CD8-positive, alpha-beta memory T cell (primary cell): ENCODE results near the gene TMEM174. TPM values are rescaled to one million over a fixed set of nuclear protein-coding genes. Genes with fewer than 3 reads are reported as not detected.
A peak's percentile ranks its signal among the peaks of the same experiment; 100 is the strongest.

Experiments used
- CTCF ChIA-PET: fragments of 350-600 bp; sonication (Branson Sonifier 250); formaldehyde crosslinking; loops from one replicate; lab custom pipeline; 2021; ENCODE audit warnings: antibody characterized with exemption; lab: Charles Lee
- POLR2A ChIA-PET: fragments of 350-600 bp; sonication (Branson Sonifier 250); formaldehyde crosslinking; loops from one replicate; lab custom pipeline; 2021; ENCODE audit warnings: antibody characterized with exemption; lab: Charles Lee
- DNase-seq, 5 donors: peaks; one replicate each; pipeline versions ENCODE4 v3.0.0 to v3.0.0-alpha.2; 2020 to 2022; ENCODE audit warnings: mixed read lengths in 1 of 5
- H3K27ac ChIP-seq: one replicate; pipeline ENCODE4 v1.7.0; 2013; ENCODE audit warnings: low read depth, mild to moderate bottlenecking, low read length, moderate library complexity
- H3K27me3 ChIP-seq: 2 replicates; pipeline ENCODE4 v1.7.0; 2013; ENCODE audit warnings: low read length, mild to moderate bottlenecking; ENCODE audit not compliant: insufficient read depth, poor library complexity, severe bottlenecking
- H3K36me3 ChIP-seq: 2 replicates; pipeline ENCODE4 v1.7.0; 2013; ENCODE audit warnings: mild to moderate bottlenecking, low read length, moderate library complexity; ENCODE audit not compliant: insufficient read depth
- H3K4me1 ChIP-seq: 2 replicates; pipeline ENCODE4 v1.7.0; 2013; ENCODE audit warnings: mild to moderate bottlenecking, low read length, moderate library complexity; ENCODE audit not compliant: insufficient read depth
- H3K4me3 ChIP-seq: 2 replicates; pipeline ENCODE4 v1.7.0; 2013; ENCODE audit warnings: mild to moderate bottlenecking, low read length
- H3K9me3 ChIP-seq: 2 replicates; pipeline ENCODE4 v1.7.0; 2013; ENCODE audit warnings: mild to moderate bottlenecking, low read length
- H3K27ac Mint-ChIP-seq, 8 donors: one replicate each; pipeline ENCODE4 v1.8.0; 2020 to 2021; ENCODE audit warnings: mixed read lengths in 8 of 8, mild to moderate bottlenecking in 6 of 8, inconsistent platforms in 3 of 8, moderate library complexity in 3 of 8
- H3K27me3 Mint-ChIP-seq, 2 donors: one replicate each; pipeline ENCODE4 v1.8.0; 2020 to 2021; ENCODE audit warnings: mixed read lengths in 2 of 2, mild to moderate bottlenecking in 1 of 2, moderate library complexity in 1 of 2
- H3K36me3 Mint-ChIP-seq, 3 donors: one replicate each; pipeline ENCODE4 v1.8.0; 2020 to 2021; ENCODE audit warnings: mixed read lengths in 3 of 3, inconsistent platforms in 1 of 3, mild to moderate bottlenecking in 1 of 3
- H3K4me1 Mint-ChIP-seq, 3 donors: one replicate each; pipeline ENCODE4 v1.8.0; 2020 to 2021; ENCODE audit warnings: mixed read lengths in 3 of 3, inconsistent platforms in 1 of 3, mild to moderate bottlenecking in 1 of 3
- H3K4me3 Mint-ChIP-seq, 7 donors: one replicate each; pipeline ENCODE4 v1.8.0; 2020 to 2021; ENCODE audit warnings: mixed read lengths in 7 of 7, mild to moderate bottlenecking in 6 of 7, moderate library complexity in 4 of 7, inconsistent platforms in 2 of 7
- H3K9me3 Mint-ChIP-seq, 5 donors: one replicate each; pipeline ENCODE4 v1.8.0; 2020 to 2022; ENCODE audit warnings: mixed read lengths in 5 of 5, mild to moderate bottlenecking in 3 of 5, moderate library complexity in 2 of 5, inconsistent platforms in 1 of 5
- polyA plus RNA-seq: library from polyadenylated mRNA; unstranded; fragments of 300-500 nt; fragmentation: Illumina TruSeq; gene quantifications from one replicate; pipeline ENCODE4 v1.2.3, GENCODE V29; 2021
- total RNA-seq, 2 experiments: library from RNA; stranded (reverse); gene quantifications; one replicate each; pipeline ENCODE4 v1.2.3, GENCODE V29; 2021

Gene TMEM174
- total and polyA plus RNA-seq, 3 experiments from 2014 or later = not detected

DNA sequence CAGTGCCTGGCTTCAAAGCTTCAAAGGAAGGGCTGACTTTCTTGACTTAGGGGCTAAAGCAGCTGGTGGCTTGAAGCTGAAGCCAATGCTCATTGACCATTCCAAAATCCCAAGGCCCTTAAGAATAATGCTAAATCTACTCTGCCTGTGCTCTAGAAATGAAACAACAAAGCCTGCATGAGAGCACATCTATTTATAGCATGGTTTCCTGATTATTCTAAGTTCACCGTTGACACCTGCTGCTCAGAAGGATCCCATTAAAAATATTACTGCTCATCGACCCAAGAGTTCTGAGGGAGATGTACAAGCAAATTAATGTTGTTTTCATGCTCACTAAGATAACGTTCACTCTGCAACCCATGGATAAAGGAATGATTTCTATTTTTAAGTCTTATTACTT lies 6.7 kb downstream of the TMEM174 start:
- peaks cover 0 to 4% (median 0%) of the 10 kb centered on the region in 3 donors for H3K36me3 Mint-ChIP-seq
- ChIA-PET CTCF (no interaction called here), POLR2A (no interaction called here)
- DNase-seq = no peak
- no peaks in the 10 kb centered on the region for H3K36me3 ChIP-seq
- H3K4me3 ChIP-seq = no peak overlapping the region
- no peak overlapping the region for H3K4me3 Mint-ChIP-seq
- H3K27ac Mint-ChIP-seq = no peak overlapping the region
- H3K9me3 ChIP-seq = no peaks in the 10 kb centered on the region
- H3K27me3 Mint-ChIP-seq = peaks cover 29 to 79% of the 10 kb centered on the region in 2 donors
- H3K4me1 ChIP-seq = no peaks in the 10 kb centered on the region
- H3K4me1 Mint-ChIP-seq = no peaks in the 10 kb centered on the region
- H3K9me3 Mint-ChIP-seq = peaks cover 0 to 4% (median 3%) of the 10 kb centered on the region in 5 donors
- H3K27me3 ChIP-seq = peaks cover 5% of the 10 kb centered on the region
- no peak overlapping the region for H3K27ac ChIP-seq

DNA sequence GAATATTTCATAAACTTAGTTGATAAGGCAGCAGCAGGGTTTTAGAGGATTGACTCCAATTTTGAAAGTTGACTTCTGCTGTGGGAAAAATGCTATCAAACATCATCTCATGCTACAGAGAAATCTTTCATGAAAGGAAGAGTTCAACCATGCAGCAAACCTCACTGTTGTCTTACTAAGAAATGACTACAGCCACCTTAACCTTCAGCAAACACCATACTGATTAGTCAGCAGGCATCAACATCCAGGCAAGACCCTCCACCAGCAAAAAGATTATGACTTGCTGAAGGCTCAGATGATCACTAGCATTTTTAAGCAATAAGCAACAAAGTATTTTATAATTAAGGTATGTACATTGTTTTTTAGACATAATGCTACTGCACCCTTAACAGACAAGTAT lies 7.6 kb downstream of the TMEM174 start:
- peaks cover 0 to 10% (median 0%) of the 10 kb centered on the region in 3 donors for H3K36me3 Mint-ChIP-seq
- Histone ChIP-seq H3K4me1 (no peaks in the 10 kb centered on the region), H3K27ac (no peak overlapping the region), H3K9me3 (no peaks in the 10 kb centered on the region), H3K4me3 (no peak overlapping the region), H3K27me3 (peaks cover 5% of the 10 kb centered on the region), H3K36me3 (no peaks in the 10 kb centered on the region)
- H3K27ac Mint-ChIP-seq = no peak overlapping the region
- ChIA-PET CTCF (no interaction called here), POLR2A (no interaction called here)
- no peak for DNase-seq
- H3K27me3 Mint-ChIP-seq = peaks cover 29 to 77% of the 10 kb centered on the region in 2 donors
- no peak overlapping the region for H3K4me3 Mint-ChIP-seq
- peaks cover 0 to 10% (median 4%) of the 10 kb centered on the region in 5 donors for H3K9me3 Mint-ChIP-seq
- H3K4me1 Mint-ChIP-seq = no peaks in the 10 kb centered on the region

DNA sequence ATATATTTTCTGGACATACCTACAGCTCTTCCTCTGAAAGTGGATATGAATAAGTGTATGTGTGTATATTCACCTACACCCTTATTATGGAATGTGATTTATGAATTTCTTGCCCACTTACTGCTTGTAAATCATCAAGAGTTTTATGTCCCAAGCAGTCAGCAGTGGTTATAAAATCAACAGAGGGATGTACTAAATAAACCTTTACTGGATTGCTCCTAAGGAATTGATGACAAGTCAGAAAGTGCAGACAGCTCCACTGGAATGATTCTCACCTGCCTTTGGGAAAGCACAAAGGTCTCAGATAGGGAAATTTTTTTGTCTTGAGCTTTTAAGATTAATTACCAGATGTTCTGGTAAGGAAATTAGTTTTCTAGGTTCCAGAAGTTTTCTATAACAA lies 9.3 kb downstream of the TMEM174 start:
- Histone ChIP-seq H3K36me3 (no peaks in the 10 kb centered on the region), H3K4me1 (no peaks in the 10 kb centered on the region), H3K9me3 (no peaks in the 10 kb centered on the region), H3K27ac (no peak overlapping the region), H3K4me3 (no peak overlapping the region), H3K27me3 (peaks cover 5% of the 10 kb centered on the region)
- Mint-ChIP-seq H3K27ac (no peak overlapping the region), H3K36me3 (peaks cover 0 to 10% (median 0%) of the 10 kb centered on the region in 3 donors), H3K4me1 (no peaks in the 10 kb centered on the region), H3K27me3 (peaks cover 23 to 71% of the 10 kb centered on the region in 2 donors), H3K4me3 (no peak overlapping the region), H3K9me3 (peaks cover 0 to 10% (median 4%) of the 10 kb centered on the region in 5 donors)
- ChIA-PET POLR2A (no interaction called here), CTCF (no interaction called here)
- no peak for DNase-seq

DNA sequence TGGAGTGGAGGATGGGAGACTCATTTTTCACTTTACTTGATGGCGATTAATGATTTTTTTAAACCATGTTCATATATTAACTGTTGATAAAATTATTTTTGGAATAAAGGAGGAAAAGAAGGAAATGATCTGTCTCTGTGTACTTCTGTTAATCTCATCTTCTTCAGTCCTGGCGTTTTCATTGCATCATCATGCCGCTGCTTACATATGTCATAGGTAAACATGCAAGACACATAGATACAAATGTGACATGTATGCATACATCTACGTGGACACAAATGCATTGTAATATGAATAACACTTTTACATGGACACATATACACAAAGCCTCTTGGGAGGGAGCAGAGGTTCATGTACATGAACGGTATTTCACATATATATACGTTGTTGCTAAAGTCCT lies 10.0 kb downstream of the TMEM174 start:
- Mint-ChIP-seq H3K27me3 (peaks cover 24 to 66% of the 10 kb centered on the region in 2 donors), H3K36me3 (peaks cover 0 to 10% (median 0%) of the 10 kb centered on the region in 3 donors), H3K9me3 (peaks cover 0 to 10% (median 4%) of the 10 kb centered on the region in 5 donors), H3K4me3 (no peak overlapping the region), H3K27ac (no peak overlapping the region), H3K4me1 (no peaks in the 10 kb centered on the region)
- no peak overlapping the region for H3K27ac ChIP-seq
- CTCF ChIA-PET = no interaction called here
- POLR2A ChIA-PET = no interaction called here
- H3K4me3 ChIP-seq = no peak overlapping the region
- H3K27me3 ChIP-seq = peaks cover 4% of the 10 kb centered on the region
- no peaks in the 10 kb centered on the region for H3K36me3 ChIP-seq
- H3K4me1 ChIP-seq = no peaks in the 10 kb centered on the region
- DNase-seq = no peak
- H3K9me3 ChIP-seq = no peaks in the 10 kb centered on the region

DNA sequence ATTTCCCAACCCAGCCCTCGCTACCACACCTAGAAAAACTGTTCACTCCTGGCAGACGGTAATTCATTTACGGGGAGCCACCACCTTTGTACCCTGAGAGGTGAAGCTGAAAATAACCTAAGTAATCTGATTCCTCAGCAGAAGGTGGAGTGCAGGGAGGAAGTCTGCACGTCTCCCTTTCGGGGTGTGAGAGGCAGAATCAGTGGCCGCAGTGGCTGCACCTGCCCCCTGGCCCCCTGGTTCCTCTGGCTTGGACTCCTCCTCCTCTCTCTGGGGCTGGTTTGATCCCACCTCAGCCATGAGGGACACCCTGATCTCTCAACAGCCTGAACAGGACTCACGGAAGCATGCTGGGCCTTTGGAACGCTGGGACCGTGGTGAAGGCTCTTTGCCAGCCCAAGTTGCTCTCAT lies 10.5 kb downstream of the TMEM174 start:
- no peak overlapping the region for H3K27ac Mint-ChIP-seq
- H3K4me1 Mint-ChIP-seq = no peaks in the 10 kb centered on the region
- ChIA-PET CTCF (no interaction called here), POLR2A (no interaction called here)
- peaks cover 0 to 10% (median 4%) of the 10 kb centered on the region in 5 donors for H3K9me3 Mint-ChIP-seq
- no peak overlapping the region for H3K4me3 Mint-ChIP-seq
- Histone ChIP-seq H3K4me3 (no peak overlapping the region), H3K36me3 (no peaks in the 10 kb centered on the region), H3K27me3 (no peaks in the 10 kb centered on the region), H3K9me3 (no peaks in the 10 kb centered on the region), H3K27ac (no peak overlapping the region), H3K4me1 (no peaks in the 10 kb centered on the region)
- peaks cover 0 to 10% (median 0%) of the 10 kb centered on the region in 3 donors for H3K36me3 Mint-ChIP-seq
- peaks cover 22 to 61% of the 10 kb centered on the region in 2 donors for H3K27me3 Mint-ChIP-seq
- DNase-seq = no peak

DNA sequence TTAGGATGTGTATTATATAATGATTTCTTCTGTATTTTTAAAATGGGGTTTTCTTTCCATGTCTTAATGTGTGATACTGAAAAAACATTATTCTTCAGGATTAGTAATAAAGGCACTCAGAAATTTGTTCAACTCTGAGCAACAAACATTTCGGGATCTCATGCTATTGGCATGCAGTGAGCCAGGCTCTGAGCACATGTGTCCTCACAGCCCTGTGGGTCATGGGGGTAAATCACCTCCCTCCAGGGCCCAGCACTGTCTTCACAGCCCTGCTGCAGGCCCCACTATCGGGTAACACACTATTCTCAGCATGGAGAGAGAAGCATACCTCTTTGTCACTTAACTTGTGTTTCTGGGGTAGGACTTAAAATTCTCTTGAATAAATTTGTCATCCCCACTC lies 14.0 kb downstream of the TMEM174 start:
- peaks cover 12 to 68% of the 10 kb centered on the region in 2 donors for H3K27me3 Mint-ChIP-seq

DNA sequence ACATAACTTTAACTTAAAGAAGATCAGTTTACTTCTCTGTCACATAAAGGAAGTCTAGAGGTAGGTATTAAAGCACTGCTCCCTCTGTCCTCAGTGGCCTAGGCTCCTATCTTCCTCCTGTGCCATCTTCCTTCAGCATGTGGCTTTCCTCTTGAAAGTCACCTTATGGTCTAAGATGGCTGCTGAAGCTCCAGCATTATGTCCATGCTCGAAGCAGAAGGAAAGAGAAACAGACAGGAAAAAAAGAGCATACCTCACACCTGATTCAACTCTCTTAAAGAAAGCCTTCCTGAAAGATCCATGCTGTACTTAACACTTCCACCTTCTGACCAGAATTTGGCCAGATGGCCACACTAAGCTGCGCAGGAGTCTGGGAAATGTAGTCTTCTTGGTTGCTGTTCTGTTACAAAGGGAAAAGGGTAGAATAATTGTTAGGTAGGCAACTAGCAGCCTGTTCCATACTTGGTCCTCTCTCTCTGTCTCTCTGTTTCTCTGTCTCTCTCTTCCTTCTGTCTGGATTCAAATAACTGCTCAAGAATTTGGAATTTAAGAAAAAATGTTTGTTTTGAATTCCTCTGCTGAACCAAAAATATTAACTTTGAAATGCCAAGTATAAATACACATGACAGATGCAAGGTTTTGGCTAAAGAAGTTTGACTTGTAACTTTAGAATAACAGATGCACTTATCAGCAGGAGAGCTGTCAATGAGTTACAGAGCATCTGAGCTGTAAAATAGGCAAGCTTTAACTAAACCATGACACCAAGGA lies 16.0 kb downstream of the TMEM174 start:
- Histone ChIP-seq H3K36me3 (no peaks in the 10 kb centered on the region), H3K27ac (no peak overlapping the region), H3K4me3 (no peak overlapping the region), H3K4me1 (no peaks in the 10 kb centered on the region), H3K27me3 (no peaks in the 10 kb centered on the region), H3K9me3 (no peaks in the 10 kb centered on the region)
- Mint-ChIP-seq H3K4me1 (no peaks in the 10 kb centered on the region), H3K27me3 (peaks cover 16 to 71% of the 10 kb centered on the region in 2 donors), H3K9me3 (peaks cover 0 to 10% (median 4%) of the 10 kb centered on the region in 5 donors), H3K27ac (no peak overlapping the region), H3K36me3 (peaks cover 0 to 10% (median 0%) of the 10 kb centered on the region in 3 donors), H3K4me3 (peak overlapping the region in 1 of 7 donors; percentile 0)
- ChIA-PET CTCF (interaction anchor here (1.0 kb wide), 1 partner anchor 12 kb away, joined by 4 read pairs; no protein-coding TSS in a partner anchor), POLR2A (no interaction called here)
- DNase-seq = no peak

More for the DNA sequence above, 14.0 kb downstream of the TMEM174 start:
- Histone ChIP-seq H3K9me3 (no peaks in the 10 kb centered on the region), H3K27ac (no peak overlapping the region), H3K4me1 (no peaks in the 10 kb centered on the region), H3K36me3 (no peaks in the 10 kb centered on the region), H3K4me3 (no peak overlapping the region), H3K27me3 (no peaks in the 10 kb centered on the region)
- H3K36me3 Mint-ChIP-seq = peaks cover 0 to 10% (median 0%) of the 10 kb centered on the region in 3 donors
- H3K9me3 Mint-ChIP-seq = peaks cover 0 to 10% (median 4%) of the 10 kb centered on the region in 5 donors
- H3K27ac Mint-ChIP-seq = no peak overlapping the region
- no peak for DNase-seq
- POLR2A ChIA-PET = no interaction called here
- no peaks in the 10 kb centered on the region for H3K4me1 Mint-ChIP-seq
- H3K4me3 Mint-ChIP-seq = no peak overlapping the region
- CTCF ChIA-PET = no interaction called here

DNA sequence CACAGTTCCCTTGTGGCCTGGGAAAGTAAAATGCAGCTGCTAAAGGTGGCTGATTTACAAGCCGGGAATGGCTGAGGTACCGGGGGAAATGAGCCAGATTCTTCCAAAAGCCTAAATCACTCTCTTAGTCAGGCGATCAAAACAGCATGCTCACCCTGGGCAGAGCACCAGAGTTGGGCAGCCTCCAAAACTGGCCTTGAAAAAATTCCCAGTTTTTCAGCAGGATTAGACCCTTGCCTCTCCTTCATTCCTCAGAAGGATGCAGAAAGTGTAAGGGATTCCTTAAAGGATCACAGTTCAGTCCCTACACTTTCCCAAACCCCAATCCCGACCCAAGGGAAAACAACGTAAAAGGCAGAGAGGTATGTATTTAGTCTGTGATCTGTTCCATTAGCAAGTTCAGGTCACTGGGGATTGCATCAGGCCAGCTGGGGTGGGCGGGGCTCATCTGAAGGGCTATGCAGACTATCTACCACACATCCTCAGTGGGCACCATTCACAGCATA lies 16.9 kb downstream of the TMEM174 start:
- peaks cover 18 to 74% of the 10 kb centered on the region in 2 donors for H3K27me3 Mint-ChIP-seq
- DNase-seq = no peak

More for the DNA sequence above, 16.9 kb downstream of the TMEM174 start:
- peaks cover 0 to 6% (median 3%) of the 10 kb centered on the region in 5 donors for H3K9me3 Mint-ChIP-seq
- no peak overlapping the region for H3K27ac ChIP-seq
- H3K27ac Mint-ChIP-seq = no peak overlapping the region
- no peak overlapping the region for H3K4me3 ChIP-seq
- H3K4me3 Mint-ChIP-seq = no peak overlapping the region
- no peaks in the 10 kb centered on the region for H3K27me3 ChIP-seq
- ChIA-PET CTCF (no interaction called here), POLR2A (no interaction called here)
- no peaks in the 10 kb centered on the region for H3K9me3 ChIP-seq
- H3K36me3 ChIP-seq = no peaks in the 10 kb centered on the region
- no peaks in the 10 kb centered on the region for H3K4me1 ChIP-seq
- H3K36me3 Mint-ChIP-seq = peaks cover 0 to 5% (median 0%) of the 10 kb centered on the region in 3 donors
- no peaks in the 10 kb centered on the region for H3K4me1 Mint-ChIP-seq
